SU-DHL-6 (cell line): Measurements from ENCODE around the gene THRAP3.

ENCODE experiments used
- CTCF ChIP-seq: fragments of 200-600 bp; sonication (generic); IDR thresholded peaks from one replicate; pipeline ENCODE4 v1.5.1; 2017; ENCODE audit warnings: antibody characterized with exemption, mild to moderate bottlenecking, low read length, moderate library complexity; ENCODE audit not compliant: insufficient read depth, poor library complexity, severe bottlenecking
- EZH2phosphoT487 ChIP-seq: fragments of 200-600 bp; sonication (generic), shearing (Covaris generic); conservative IDR thresholded peaks from 2 replicates; pipeline ENCODE4 v1.6.1; 2018; ENCODE audit warnings: mild to moderate bottlenecking, antibody characterized with exemption, low read length, moderate library complexity, mixed read lengths

GRCh38 chr1:36321119-36321951, 97.1 kb downstream of the THRAP3 start:
- TF ChIP-seq EZH2phosphoT487 (no peak), CTCF (no peak)
